AG10803 (cell line): Measurements from ENCODE around the gene MVD.

Source experiments
- DNase-seq: peaks from one replicate; pipeline ENCODE4 v3.0.0; 2010; ENCODE audit warnings: low read depth
- H3K4me3 ChIP-seq: 2 replicates; pipeline ENCODE4 v1.5.1; 2011; ENCODE audit warnings: mild to moderate bottlenecking, low read length, control low read depth
- CTCF ChIP-seq: conservative IDR thresholded peaks from 2 replicates; pipeline ENCODE4 v1.5.1; 2011; ENCODE audit warnings: mild to moderate bottlenecking, low read length, control low read depth, inconsistent platforms

MVD gene

GRCh38 chr16:88690341-88691128 lies 27.6 kb upstream of the MVD start:
- H3K4me3 ChIP-seq: no peak overlapping the region
- no peak for TF ChIP-seq CTCF

GRCh38 chr16:88688013-88688778 lies 25.3 kb upstream of the MVD start:
- TF ChIP-seq CTCF: no peak
- H3K4me3 ChIP-seq: no peak overlapping the region
- DNase-seq: no peak

More at GRCh38 chr16:88690341-88691128, 27.6 kb upstream of the MVD start:
- DNase-seq: no peak

GRCh38 chr16:88687676-88688012 lies 24.8 kb upstream of the MVD start:
- DNase-seq: no peak
- TF ChIP-seq CTCF: no peak
- no peak overlapping the region for H3K4me3 ChIP-seq

GRCh38 chr16:88687254-88687576 lies 24.3 kb upstream of the MVD start:
- no peak for DNase-seq
- TF ChIP-seq CTCF: no peak
- H3K4me3 ChIP-seq: no peak overlapping the region

- DNase-seq: no peak
- peak within 1 kb of the TSS; percentile 43 for H3K4me3 ChIP-seq
- no peak for TF ChIP-seq CTCF
Observed at GRCh38 chr16:88686439-88687253, 23.8 kb upstream of the MVD start, which contains the start of gene SNAI3. SNAI3 (minus strand) TSS chr16:88686507; CDS start chr16:88686406, 101 bp downstream.

- no peak for TF ChIP-seq CTCF
- no peak for DNase-seq
- peak overlapping the region; percentile 43 for H3K4me3 ChIP-seq
Observed at GRCh38 chr16:88686062-88686438, 23.2 kb upstream of the MVD start.
